Measurements from ENCODE around the gene WDR6. TPM values are rescaled to one million over a fixed set of nuclear protein-coding genes. Genes with fewer than 3 reads are reported as not detected.

Gene WDR6
- total RNA-seq, 1 experiment from 2014 or later = 159 TPM

DNA sequence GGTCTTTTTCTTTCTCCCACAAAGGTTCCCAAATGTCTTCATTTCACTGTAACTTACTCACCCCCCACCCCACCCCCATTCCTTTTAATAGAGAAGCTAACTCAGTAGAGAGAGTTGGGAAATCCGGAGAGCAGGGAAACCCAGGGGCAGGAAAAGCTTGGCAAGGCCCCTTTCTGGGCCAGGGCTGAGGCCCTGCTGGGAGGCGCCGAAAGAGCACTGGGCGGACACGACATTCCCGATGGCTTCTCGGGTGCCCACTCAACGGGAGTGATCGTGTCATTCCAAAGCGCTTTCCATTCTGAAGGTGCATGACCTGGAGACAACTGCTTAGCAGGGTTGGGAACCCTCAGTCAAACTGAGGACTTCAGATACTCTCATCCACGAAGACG lies 12.7 kb downstream of the WDR6 start:
- CTCF ChIA-PET = interaction anchor here (0.6 kb wide), 1 partner anchor 34 kb away, joined by 15 read pairs; no protein-coding TSS in a partner anchor
- Histone ChIP-seq H3K4me1 (replicated peaks; ENCODE audit: insufficient read depth) (peaks cover 30% of the 10 kb centered on the region), H3K27ac (no peak overlapping the region), H3K9me2 (ENCODE audit: insufficient read depth) (no peaks in the 10 kb centered on the region), H3K27me3 (ENCODE audit: insufficient read depth, low read depth) (no peaks in the 10 kb centered on the region), H3K4me2 (peak overlapping the region; percentile 92), H3K79me2 (ENCODE audit: low read depth) (peaks cover 44% of the 10 kb centered on the region), H4K20me1 (ENCODE audit: insufficient read depth) (no peaks in the 10 kb centered on the region), H3K36me3 (ENCODE audit: low read depth) (no peaks in the 10 kb centered on the region), H3F3A (ENCODE audit: insufficient read depth, low read depth) (peaks cover 50% of the 10 kb centered on the region), H2AFZ (no peak overlapping the region), H3K4me3 (peak overlapping the region; percentile 70), H3K9me3 (ENCODE audit: insufficient read depth, low read depth) (no peaks in the 10 kb centered on the region)
- POLR2A ChIA-PET (ENCODE audit: unreplicated experiment) = interaction anchor here (0.5 to 3.7 kb wide), 4 partner anchors 13 to 74 kb away, joined by 3 to 22 read pairs (median 8); partner anchors contain the start of genes QRICH1 and WDR6
- intact Hi-C loops (cut with micrococcal nuclease; ENCODE audit: unreplicated experiment) = no loop called here
- no peak for DNase-seq
- BruUV-seq (replicated peaks) = no TSS peak
- TF ChIP-seq, protein P1, sequence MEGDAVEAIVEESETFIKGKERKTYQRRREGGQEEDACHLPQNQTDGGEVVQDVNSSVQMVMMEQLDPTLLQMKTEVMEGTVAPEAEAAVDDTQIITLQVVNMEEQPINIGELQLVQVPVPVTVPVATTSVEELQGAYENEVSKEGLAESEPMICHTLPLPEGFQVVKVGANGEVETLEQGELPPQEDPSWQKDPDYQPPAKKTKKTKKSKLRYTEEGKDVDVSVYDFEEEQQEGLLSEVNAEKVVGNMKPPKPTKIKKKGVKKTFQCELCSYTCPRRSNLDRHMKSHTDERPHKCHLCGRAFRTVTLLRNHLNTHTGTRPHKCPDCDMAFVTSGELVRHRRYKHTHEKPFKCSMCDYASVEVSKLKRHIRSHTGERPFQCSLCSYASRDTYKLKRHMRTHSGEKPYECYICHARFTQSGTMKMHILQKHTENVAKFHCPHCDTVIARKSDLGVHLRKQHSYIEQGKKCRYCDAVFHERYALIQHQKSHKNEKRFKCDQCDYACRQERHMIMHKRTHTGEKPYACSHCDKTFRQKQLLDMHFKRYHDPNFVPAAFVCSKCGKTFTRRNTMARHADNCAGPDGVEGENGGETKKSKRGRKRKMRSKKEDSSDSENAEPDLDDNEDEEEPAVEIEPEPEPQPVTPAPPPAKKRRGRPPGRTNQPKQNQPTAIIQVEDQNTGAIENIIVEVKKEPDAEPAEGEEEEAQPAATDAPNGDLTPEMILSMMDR (conservative IDR thresholded peaks at IDR 0.05) = no peak
- TF ChIP-seq EZH2 (IDR thresholded peaks at IDR 0.05; ENCODE audit: low read depth) = no peak

DNA sequence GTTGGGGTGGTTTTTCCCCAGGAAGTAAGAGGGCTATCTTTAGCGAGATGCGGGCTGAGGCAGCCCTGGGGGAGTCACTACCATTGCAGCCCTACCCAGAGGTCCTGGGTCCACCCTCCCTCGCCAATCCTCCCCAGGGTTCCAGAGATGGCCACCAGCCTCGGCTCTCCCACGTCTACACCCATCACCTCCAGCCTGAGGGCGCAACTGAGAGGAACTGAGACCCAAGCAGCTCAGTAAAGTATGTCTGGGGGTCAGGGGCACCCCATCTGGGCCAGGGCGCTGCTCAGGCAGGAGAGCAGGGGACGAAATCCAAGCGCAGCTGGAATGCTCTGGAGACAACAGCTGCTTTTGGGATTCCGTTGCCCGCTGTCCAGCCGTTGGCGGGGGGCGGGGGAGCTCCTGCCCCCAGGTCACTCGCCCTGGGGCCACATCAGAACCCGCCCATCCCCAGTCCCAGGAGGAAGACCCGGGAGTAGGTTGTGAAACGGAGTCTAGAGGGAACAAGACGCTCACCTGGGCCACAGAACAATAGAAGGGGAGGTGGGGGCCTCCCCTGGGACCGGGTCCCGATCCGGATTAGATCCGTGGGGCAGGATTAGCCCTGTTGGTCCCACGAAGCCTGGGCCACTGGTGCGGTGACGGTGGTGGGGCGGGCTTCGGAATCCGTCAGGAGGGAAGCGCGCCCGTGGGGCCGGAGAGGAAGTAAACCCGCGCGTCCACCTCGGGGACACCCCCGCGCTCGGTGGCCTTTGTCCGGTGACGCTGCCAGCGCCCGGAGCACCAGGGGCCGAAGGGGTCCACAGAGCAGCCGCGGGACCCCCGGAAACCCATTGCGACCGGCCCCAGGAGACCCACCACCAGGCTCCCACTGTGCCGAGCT lies 13.4 kb downstream of the WDR6 start:
- Histone ChIP-seq H3K27ac (peak overlapping the region; percentile 50), H3K36me3 (ENCODE audit: low read depth) (no peaks in the 10 kb centered on the region), H2AFZ (peak overlapping the region; percentile 72), H3K4me3 (peak overlapping the region; percentile 70), H3K79me2 (ENCODE audit: low read depth) (peaks cover 49% of the 10 kb centered on the region), H4K20me1 (ENCODE audit: insufficient read depth) (no peaks in the 10 kb centered on the region), H3K27me3 (ENCODE audit: insufficient read depth, low read depth) (no peaks in the 10 kb centered on the region), H3F3A (ENCODE audit: insufficient read depth, low read depth) (peaks cover 51% of the 10 kb centered on the region), H3K9me2 (ENCODE audit: insufficient read depth) (no peaks in the 10 kb centered on the region), H3K9me3 (ENCODE audit: insufficient read depth, low read depth) (no peaks in the 10 kb centered on the region), H3K4me1 (replicated peaks; ENCODE audit: insufficient read depth) (peaks cover 30% of the 10 kb centered on the region), H3K4me2 (peak overlapping the region; percentile 92)
- CTCF ChIA-PET = interaction anchor here (0.6 kb wide), 1 partner anchor 35 kb away, joined by 15 read pairs; no protein-coding TSS in a partner anchor
- intact Hi-C loops (cut with micrococcal nuclease; ENCODE audit: unreplicated experiment) = no loop called here
- no peak for TF ChIP-seq EZH2 (IDR thresholded peaks at IDR 0.05; ENCODE audit: low read depth)
- TF ChIP-seq, protein P1 (conservative IDR thresholded peaks at IDR 0.05) = no peak
- peak in 1 of 2 experiments; percentile 57 for DNase-seq
- BruUV-seq (replicated peaks) = TSS peak; percentile 74
- POLR2A ChIA-PET (ENCODE audit: unreplicated experiment) = interaction anchor here (0.5 to 3.7 kb wide), 7 partner anchors 13 to 557 kb away, joined by 3 to 22 read pairs (median 6); partner anchors contain the start of genes IP6K2, QRICH1 and WDR6

DNA sequence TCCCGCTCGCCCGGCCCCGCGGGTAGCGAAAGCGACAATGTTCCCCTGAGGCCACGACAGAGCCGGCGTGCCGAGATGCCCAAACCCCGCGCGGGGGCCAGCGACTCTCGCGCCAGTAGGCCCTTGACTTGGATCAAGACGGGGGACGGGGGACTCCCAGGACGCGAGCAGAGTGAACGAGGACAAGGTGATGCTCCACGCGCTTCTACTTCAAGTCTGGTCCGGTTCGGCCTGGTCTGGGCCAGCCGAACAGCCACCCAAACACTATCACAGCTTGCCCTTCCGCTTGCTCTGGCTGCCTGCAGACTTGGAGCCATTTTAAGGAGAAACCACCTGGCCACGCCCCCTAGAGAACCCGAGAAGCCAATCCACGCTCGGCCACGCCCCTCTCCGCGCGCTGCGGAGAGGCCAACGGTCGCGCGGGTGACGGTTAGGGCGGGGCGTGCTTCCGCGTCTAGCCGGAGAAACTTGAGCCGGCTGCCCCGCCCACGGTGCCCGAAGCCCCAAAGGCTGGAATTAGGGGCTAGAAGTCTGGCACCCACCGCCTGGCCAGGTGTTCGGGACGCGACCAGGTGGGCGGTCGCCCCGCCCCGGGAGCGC lies 14.1 kb downstream of the WDR6 start:
- Histone ChIP-seq H3K79me2 (ENCODE audit: low read depth) (peaks cover 57% of the 10 kb centered on the region), H3K4me1 (replicated peaks; ENCODE audit: insufficient read depth) (peaks cover 30% of the 10 kb centered on the region), H3K36me3 (ENCODE audit: low read depth) (peaks cover 6% of the 10 kb centered on the region; the same call in 1 of the 2 replicates), H3F3A (ENCODE audit: insufficient read depth, low read depth) (peaks cover 44% of the 10 kb centered on the region; the same call in 1 of the 2 replicates), H3K9me2 (ENCODE audit: insufficient read depth) (no peaks in the 10 kb centered on the region), H3K27me3 (ENCODE audit: insufficient read depth, low read depth) (no peaks in the 10 kb centered on the region), H3K4me3 (peak overlapping the region; percentile 70), H3K27ac (peak overlapping the region; percentile 87), H4K20me1 (ENCODE audit: insufficient read depth) (no peaks in the 10 kb centered on the region; the same call in 1 of the 2 replicates), H2AFZ (peak overlapping the region; percentile 82), H3K9me3 (ENCODE audit: insufficient read depth, low read depth) (no peaks in the 10 kb centered on the region), H3K4me2 (peak overlapping the region; percentile 92)
- intact Hi-C loops (cut with micrococcal nuclease; ENCODE audit: unreplicated experiment) = no loop called here
- peak; percentile 89 to 99 for DNase-seq
- BruUV-seq (replicated peaks) = no TSS peak
- ChIA-PET CTCF (interaction anchor here (0.6 to 1.0 kb wide), 2 partner anchors 33 to 37 kb away, joined by 3 to 4 read pairs; no protein-coding TSS in a partner anchor), POLR2A (ENCODE audit: unreplicated experiment) (interaction anchor here (0.6 to 3.7 kb wide), 8 partner anchors 14 to 780 kb away, joined by 3 to 22 read pairs (median 5); partner anchors contain the start of genes IP6K2, QRICH1, WDR6 and ZNF589)
- TF ChIP-seq, protein P1 (conservative IDR thresholded peaks at IDR 0.05) = no peak
- no peak for TF ChIP-seq EZH2 (IDR thresholded peaks at IDR 0.05; ENCODE audit: low read depth)

All from PC-9 (cell line).